Activated CD8-positive, alpha-beta T cell treated with anti-CD3 and anti-CD28 coated beads for 36 hours (primary cell): ENCODE measurements around the gene MYO16. TPM values are rescaled to one million over a fixed set of nuclear protein-coding genes. Genes with fewer than 3 reads are reported as not detected.

Experiments
- ATAC-seq: fragments of 200-7000 bp; cut with Tn5 transposase; one replicate; pipeline ENCODE4 v1.10.0; 2021; ENCODE audit warnings: mild to moderate bottlenecking, moderate library complexity
- CTCF ChIA-PET: fragments of 350-600 bp; sonication (Branson Sonifier 250); formaldehyde crosslinking; loops from one replicate; lab custom pipeline; 2021; ENCODE audit warnings: antibody characterized with exemption; lab: Charles Lee
- POLR2A ChIA-PET: fragments of 350-600 bp; sonication (Branson Sonifier 250); formaldehyde crosslinking; loops from one replicate; lab custom pipeline; 2021; ENCODE audit warnings: antibody characterized with exemption; lab: Charles Lee
- DNase-seq: peaks from one replicate; pipeline ENCODE4 v3.0.0-alpha.2; 2020
- H3K27ac Mint-ChIP-seq: one replicate; pipeline ENCODE4 v1.8.0; 2021; ENCODE audit warnings: mild to moderate bottlenecking, mixed read lengths
- H3K27me3 Mint-ChIP-seq: one replicate; pipeline ENCODE4 v1.8.0; 2021; ENCODE audit warnings: mixed read lengths
- H3K36me3 Mint-ChIP-seq: one replicate; pipeline ENCODE4 v1.8.0; 2021; ENCODE audit warnings: low read depth, mixed read lengths
- H3K4me1 Mint-ChIP-seq: one replicate; pipeline ENCODE4 v1.8.0; 2021; ENCODE audit warnings: low read depth, mixed read lengths
- H3K4me3 Mint-ChIP-seq: one replicate; pipeline ENCODE4 v1.8.0; 2021; ENCODE audit warnings: mild to moderate bottlenecking, moderate library complexity, mixed read lengths
- H3K9me3 Mint-ChIP-seq: one replicate; pipeline ENCODE4 v1.8.0; 2021; ENCODE audit warnings: mixed read lengths
- CTCF ChIP-seq: fragments of 200-600 bp; IDR thresholded peaks from one replicate; pipeline ENCODE4 v1.8.0; 2022; ENCODE audit warnings: antibody characterized with exemption, mild to moderate bottlenecking
- intact Hi-C: fragments of 100-400 bp; cut with micrococcal nuclease; formaldehyde crosslinking; loops from one replicate; pipeline ENCODE4 v1.10.0; 2022
- total RNA-seq, 2 experiments: library from RNA; stranded (reverse); gene quantifications; one replicate each; pipeline ENCODE4 v1.2.3, GENCODE V29; 2021

MYO16 gene
- total RNA-seq, 2 experiments from 2014 or later, result not detected

- CTCF ChIA-PET, result no interaction called here
- DNase-seq (no peak), ATAC-seq (no peak)
- TF ChIP-seq CTCF, result no peak
- intact Hi-C loops, result no loop called here
- H3K4me1 Mint-ChIP-seq, result no peaks in the 10 kb centered on the region
- H3K4me3 Mint-ChIP-seq, result no peak overlapping the region
- no peaks in the 10 kb centered on the region for H3K36me3 Mint-ChIP-seq
- POLR2A ChIA-PET, result no interaction called here
- H3K9me3 Mint-ChIP-seq, result peaks cover 2% of the 10 kb centered on the region
- H3K27me3 Mint-ChIP-seq, result no peaks in the 10 kb centered on the region
- no peak overlapping the region for H3K27ac Mint-ChIP-seq
These were observed 40.0 kb downstream of the MYO16 start for GRCh38 chr13:108669381-108669780.

- Mint-ChIP-seq H3K9me3 (peaks cover 2% of the 10 kb centered on the region), H3K27ac (no peak overlapping the region), H3K36me3 (no peaks in the 10 kb centered on the region), H3K4me1 (no peaks in the 10 kb centered on the region), H3K27me3 (peaks cover 1% of the 10 kb centered on the region), H3K4me3 (no peak overlapping the region)
- intact Hi-C loops, result no loop called here
- no peak for DNase-seq
- ChIA-PET CTCF (no interaction called here), POLR2A (no interaction called here)
- no peak for TF ChIP-seq CTCF
- no peak for ATAC-seq
These were observed 44.9 kb downstream of the MYO16 start for GRCh38 chr13:108674346-108674745.

GRCh38 chr13:108674771-108675170, 45.4 kb downstream of the MYO16 start:
- Mint-ChIP-seq H3K4me1 (no peaks in the 10 kb centered on the region), H3K4me3 (no peak overlapping the region), H3K27ac (no peak overlapping the region), H3K36me3 (no peaks in the 10 kb centered on the region), H3K27me3 (peaks cover 1% of the 10 kb centered on the region), H3K9me3 (no peaks in the 10 kb centered on the region)
- intact Hi-C loops, result no loop called here
- ATAC-seq (no peak), DNase-seq (no peak)
- CTCF ChIA-PET, result no interaction called here
- no peak for TF ChIP-seq CTCF
- POLR2A ChIA-PET, result no interaction called here

GRCh38 chr13:108676620-108677019, 47.2 kb downstream of the MYO16 start:
- Mint-ChIP-seq H3K27ac (no peak overlapping the region), H3K36me3 (no peaks in the 10 kb centered on the region), H3K27me3 (peaks cover 1% of the 10 kb centered on the region), H3K4me1 (no peaks in the 10 kb centered on the region), H3K9me3 (no peaks in the 10 kb centered on the region), H3K4me3 (no peak overlapping the region)
- DNase-seq, result no peak
- intact Hi-C loops, result no loop called here
- POLR2A ChIA-PET, result no interaction called here
- CTCF ChIA-PET, result no interaction called here
- ATAC-seq, result no peak
- no peak for TF ChIP-seq CTCF

- no peak for DNase-seq
- TF ChIP-seq CTCF, result no peak
- Mint-ChIP-seq H3K4me3 (no peak overlapping the region), H3K27ac (no peak overlapping the region), H3K27me3 (peaks cover 1% of the 10 kb centered on the region), H3K9me3 (no peaks in the 10 kb centered on the region), H3K4me1 (no peaks in the 10 kb centered on the region), H3K36me3 (no peaks in the 10 kb centered on the region)
- intact Hi-C loops, result no loop called here
- ATAC-seq, result no peak
- POLR2A ChIA-PET, result no interaction called here
- CTCF ChIA-PET, result no interaction called here
These were observed 48.4 kb downstream of the MYO16 start for GRCh38 chr13:108677806-108678205.
